GM18498 (cell line): Measurements from ENCODE around the gene KY.

Source experiments
- ATAC-seq: cut with Tn5 transposase; IDR thresholded peaks from one replicate; pipeline ENCODE4 v1.9.1; 2021; ENCODE audit warnings: mild to moderate bottlenecking, moderate library complexity; ENCODE audit not compliant: unreplicated experiment

The KY gene

GRCh38 chr3:134559591-134559990 is 91.2 kb downstream of the KY start:
- ATAC-seq = no peak
